ENCODE measurements around the gene RPS17.
"Not testable (repeated sequence)": the region's sequence is repeated elsewhere in the genome, so short reads cannot be mapped to it uniquely, and the experiment has no call there.

Gene RPS17

DNA sequence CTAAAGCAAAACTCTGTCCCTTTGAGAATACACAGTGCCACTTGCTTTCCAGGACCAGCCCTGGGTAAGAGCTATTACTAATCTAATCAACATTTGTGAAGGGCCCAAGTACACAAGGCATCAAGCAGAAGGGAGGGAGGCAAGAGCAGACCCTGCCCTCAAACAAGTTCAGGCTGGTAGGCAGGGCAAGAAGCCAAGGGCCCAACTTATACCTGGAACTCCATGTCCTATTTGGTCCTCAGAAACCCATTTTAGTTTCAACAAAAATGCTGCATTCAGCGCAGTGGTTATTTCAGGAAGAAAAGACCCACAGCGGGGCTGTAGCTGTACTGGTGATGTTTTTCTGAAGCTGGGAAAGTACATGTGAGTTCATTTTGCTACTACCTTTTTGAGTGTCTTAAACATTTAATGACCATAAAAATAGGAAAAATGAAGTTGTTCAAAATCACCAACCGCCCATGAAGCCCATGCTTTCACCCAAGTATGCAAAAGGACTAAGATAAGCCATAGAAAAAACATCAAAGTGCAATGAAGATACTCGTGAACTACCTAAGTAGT is 2.8 kb downstream of the RPS17 start:
- no peaks in the 10 kb centered on the region for H3K9me3 ChIP-seq (replicated peaks; ENCODE audit: insufficient read depth, low read length)
- H4K20me1 ChIP-seq (ENCODE audit: insufficient read depth, low read length), result peaks cover 31% of the 10 kb centered on the region
- H3K27me3 ChIP-seq (replicated peaks; ENCODE audit: insufficient read depth, low read length), result no peaks in the 10 kb centered on the region
- H2AFZ ChIP-seq (ENCODE audit: low read length), result no peak overlapping the region
- peaks cover 19% of the 10 kb centered on the region for H3K36me3 ChIP-seq (replicated peaks; ENCODE audit: insufficient read depth, low read length)
- no peak overlapping the region for H3K9ac ChIP-seq (ENCODE audit: low read length)
- H3K9me2 ChIP-seq (replicated peaks; ENCODE audit: insufficient read depth, low read length), result no peaks in the 10 kb centered on the region
- peaks cover 10% of the 10 kb centered on the region; the same call in 1 of the 2 replicates for H3K4me1 ChIP-seq (ENCODE audit: low read length)
- peaks cover 46% of the 10 kb centered on the region for H3K79me2 ChIP-seq (ENCODE audit: low read length)
- TF ChIP-seq EZH2 (optimal IDR thresholded peaks at IDR 0.05; ENCODE audit: low read depth, low read length) (no peak), EZH2phosphoT487 (IDR thresholded peaks at IDR 0.05; ENCODE audit: low read length) (no peak)
- TF ChIP-seq, protein P1, sequence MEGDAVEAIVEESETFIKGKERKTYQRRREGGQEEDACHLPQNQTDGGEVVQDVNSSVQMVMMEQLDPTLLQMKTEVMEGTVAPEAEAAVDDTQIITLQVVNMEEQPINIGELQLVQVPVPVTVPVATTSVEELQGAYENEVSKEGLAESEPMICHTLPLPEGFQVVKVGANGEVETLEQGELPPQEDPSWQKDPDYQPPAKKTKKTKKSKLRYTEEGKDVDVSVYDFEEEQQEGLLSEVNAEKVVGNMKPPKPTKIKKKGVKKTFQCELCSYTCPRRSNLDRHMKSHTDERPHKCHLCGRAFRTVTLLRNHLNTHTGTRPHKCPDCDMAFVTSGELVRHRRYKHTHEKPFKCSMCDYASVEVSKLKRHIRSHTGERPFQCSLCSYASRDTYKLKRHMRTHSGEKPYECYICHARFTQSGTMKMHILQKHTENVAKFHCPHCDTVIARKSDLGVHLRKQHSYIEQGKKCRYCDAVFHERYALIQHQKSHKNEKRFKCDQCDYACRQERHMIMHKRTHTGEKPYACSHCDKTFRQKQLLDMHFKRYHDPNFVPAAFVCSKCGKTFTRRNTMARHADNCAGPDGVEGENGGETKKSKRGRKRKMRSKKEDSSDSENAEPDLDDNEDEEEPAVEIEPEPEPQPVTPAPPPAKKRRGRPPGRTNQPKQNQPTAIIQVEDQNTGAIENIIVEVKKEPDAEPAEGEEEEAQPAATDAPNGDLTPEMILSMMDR (IDR thresholded peaks at IDR 0.05; ENCODE audit: low read length), result no peak
- H3K4me2 ChIP-seq (ENCODE audit: low read depth, low read length), result peak overlapping the region; percentile 91; the same call in 1 of the 2 replicates
- no peak overlapping the region for H3K4me3 ChIP-seq (ENCODE audit: low read length)
- H3K27ac ChIP-seq (ENCODE audit: low read length), result no peak overlapping the region
- H3F3A ChIP-seq (ENCODE audit: insufficient read depth, low read length), result peaks cover 47% of the 10 kb centered on the region
- DNase-seq, result no peak

DNA sequence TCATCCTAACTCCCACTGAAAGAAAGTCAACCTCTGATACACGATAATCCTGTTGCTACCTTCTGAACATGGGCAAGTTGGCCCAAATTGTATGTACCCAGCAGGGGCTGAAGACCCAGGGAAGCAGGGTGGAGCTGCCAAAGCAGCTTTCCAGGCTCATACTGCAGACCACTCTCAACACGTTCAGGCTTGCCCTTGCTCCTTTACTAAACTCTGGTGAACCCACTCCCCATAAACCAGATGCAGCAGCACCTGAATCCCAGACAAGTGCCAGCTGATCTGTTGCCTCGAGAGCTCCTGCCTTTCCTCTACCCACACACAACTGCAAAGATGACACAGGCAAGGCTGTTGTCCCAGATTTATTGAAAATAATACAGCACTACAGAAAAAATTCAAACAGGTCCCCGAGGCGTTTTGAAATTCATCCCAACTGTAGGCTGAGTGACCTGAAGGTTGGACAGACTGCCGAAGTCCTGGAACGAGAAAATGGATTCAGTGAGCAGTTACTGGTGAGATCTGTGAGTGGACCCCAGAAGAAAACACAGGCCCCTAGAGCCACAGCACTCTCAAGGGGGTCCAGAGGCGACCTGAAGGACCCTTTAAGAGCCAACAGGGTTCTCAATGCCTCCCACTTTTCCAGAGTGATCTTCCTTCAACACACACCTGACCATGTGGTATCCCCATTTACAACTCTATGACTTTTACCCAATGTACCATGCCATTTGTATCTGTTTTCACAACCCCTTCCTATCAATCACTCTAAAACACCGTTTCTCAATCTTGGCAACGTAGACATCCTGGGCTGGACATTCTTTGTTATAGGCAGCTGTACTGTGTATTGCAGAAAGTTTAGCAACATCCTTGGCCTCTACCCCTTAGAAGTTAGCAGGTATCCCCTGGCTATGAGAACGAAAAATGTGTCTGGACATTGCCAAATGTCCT is 3.6 kb downstream of the RPS17 start:
- H3K4me3 ChIP-seq (ENCODE audit: low read length), result no peak overlapping the region
- no peak overlapping the region for H2AFZ ChIP-seq (ENCODE audit: low read length)
- H3K36me3 ChIP-seq (replicated peaks; ENCODE audit: insufficient read depth, low read length), result peaks cover 19% of the 10 kb centered on the region
- H3K27ac ChIP-seq (ENCODE audit: low read length), result no peak overlapping the region
- H3K4me1 ChIP-seq (ENCODE audit: low read length), result peaks cover 10% of the 10 kb centered on the region; the same call in 1 of the 2 replicates
- H3K79me2 ChIP-seq (ENCODE audit: low read length), result peaks cover 46% of the 10 kb centered on the region
- no peaks in the 10 kb centered on the region for H3K27me3 ChIP-seq (replicated peaks; ENCODE audit: insufficient read depth, low read length)
- H3F3A ChIP-seq (ENCODE audit: insufficient read depth, low read length), result peaks cover 47% of the 10 kb centered on the region
- no peak overlapping the region for H3K4me2 ChIP-seq (ENCODE audit: low read depth, low read length)
- no peak overlapping the region for H3K9ac ChIP-seq (ENCODE audit: low read length)
- H3K9me3 ChIP-seq (replicated peaks; ENCODE audit: insufficient read depth, low read length), result no peaks in the 10 kb centered on the region
- H3K9me2 ChIP-seq (replicated peaks; ENCODE audit: insufficient read depth, low read length), result no peaks in the 10 kb centered on the region
- TF ChIP-seq EZH2phosphoT487 (IDR thresholded peaks at IDR 0.05; ENCODE audit: low read length) (no peak), EZH2 (optimal IDR thresholded peaks at IDR 0.05; ENCODE audit: low read depth, low read length) (no peak)
- TF ChIP-seq, protein P1 (IDR thresholded peaks at IDR 0.05; ENCODE audit: low read length), result no peak
- H4K20me1 ChIP-seq (ENCODE audit: insufficient read depth, low read length), result peaks cover 31% of the 10 kb centered on the region
- DNase-seq, result no peak

DNA sequence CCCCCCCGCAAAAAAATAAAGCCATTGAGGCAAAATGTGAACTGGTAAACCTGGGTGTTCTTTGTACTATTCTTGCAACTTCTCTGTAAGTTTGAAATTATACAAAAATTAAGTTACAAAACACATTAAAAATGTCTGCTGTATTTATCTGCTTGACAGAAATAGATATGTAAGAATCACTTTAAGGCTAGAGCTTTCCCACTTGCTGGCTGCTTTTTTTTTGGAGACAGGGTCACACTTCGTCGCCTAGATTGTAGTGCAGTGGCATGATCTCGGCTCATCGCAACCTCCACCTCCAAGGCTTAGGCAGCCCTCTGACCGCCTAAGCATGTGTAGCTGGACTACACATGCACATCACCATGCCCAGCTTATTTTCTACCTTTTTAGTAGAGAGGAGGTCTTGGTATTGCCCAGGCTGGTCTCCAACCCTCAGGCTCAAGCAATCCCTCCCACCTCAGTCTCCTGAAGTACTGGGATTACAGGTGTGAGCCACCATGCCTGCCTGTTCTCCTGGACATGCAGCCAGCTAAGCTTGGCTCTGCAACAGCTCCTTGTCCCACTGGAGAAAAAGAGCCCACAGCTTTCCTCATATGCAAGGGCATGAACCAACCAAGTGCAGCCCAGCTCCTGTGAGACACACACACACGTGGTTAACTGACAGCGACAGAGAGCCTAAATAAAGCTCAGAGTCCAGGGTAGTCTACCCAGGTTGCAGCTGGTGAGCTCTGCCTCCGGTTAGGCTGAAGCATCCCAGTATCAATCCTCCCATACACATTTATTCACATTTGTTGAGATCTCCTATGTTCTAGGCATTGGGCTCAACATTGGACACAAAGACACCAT is 4.5 kb downstream of the RPS17 start:
- peaks cover 51% of the 10 kb centered on the region for H3F3A ChIP-seq (ENCODE audit: insufficient read depth, low read length)
- peaks cover 19% of the 10 kb centered on the region for H3K36me3 ChIP-seq (replicated peaks; ENCODE audit: insufficient read depth, low read length)
- no peak overlapping the region for H3K9ac ChIP-seq (ENCODE audit: low read length)
- H3K9me2 ChIP-seq (replicated peaks; ENCODE audit: insufficient read depth, low read length), result no peaks in the 10 kb centered on the region
- no peak overlapping the region for H3K4me3 ChIP-seq (ENCODE audit: low read length)
- H4K20me1 ChIP-seq (ENCODE audit: insufficient read depth, low read length), result peaks cover 31% of the 10 kb centered on the region
- no peak overlapping the region for H3K27ac ChIP-seq (ENCODE audit: low read length)
- peaks cover 13% of the 10 kb centered on the region; the same call in 1 of the 2 replicates for H3K4me1 ChIP-seq (ENCODE audit: low read length)
- H2AFZ ChIP-seq (ENCODE audit: low read length), result no peak overlapping the region
- no peak overlapping the region for H3K4me2 ChIP-seq (ENCODE audit: low read depth, low read length)
- no peaks in the 10 kb centered on the region for H3K27me3 ChIP-seq (replicated peaks; ENCODE audit: insufficient read depth, low read length)
- TF ChIP-seq EZH2phosphoT487 (IDR thresholded peaks at IDR 0.05; ENCODE audit: low read length) (no peak), EZH2 (optimal IDR thresholded peaks at IDR 0.05; ENCODE audit: low read depth, low read length) (no peak)
- TF ChIP-seq, protein P1 (IDR thresholded peaks at IDR 0.05; ENCODE audit: low read length), result no peak
- no peak for DNase-seq
- H3K79me2 ChIP-seq (ENCODE audit: low read length), result peaks cover 41% of the 10 kb centered on the region
- H3K9me3 ChIP-seq (replicated peaks; ENCODE audit: insufficient read depth, low read length), result no peaks in the 10 kb centered on the region

DNA sequence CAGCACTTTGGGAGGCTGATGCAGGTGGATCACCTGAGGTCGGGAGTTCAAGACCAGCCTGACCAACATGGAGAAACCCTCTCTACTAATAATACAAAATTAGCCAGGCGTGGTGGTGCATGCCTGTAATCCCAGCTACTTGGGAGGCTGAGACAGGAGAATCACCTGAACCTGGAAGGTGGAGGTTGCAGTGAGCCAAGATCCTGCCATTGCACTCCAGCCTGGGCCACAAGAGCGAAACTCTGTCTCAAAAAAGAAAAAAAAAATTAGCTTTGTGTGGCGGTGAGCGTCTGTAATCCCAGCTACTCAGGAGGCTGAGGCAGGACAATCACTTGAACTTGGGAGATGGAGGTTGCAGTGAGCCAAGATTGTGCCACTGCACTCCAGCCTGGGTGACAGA is 5.1 kb downstream of the RPS17 start:
- H3K4me2 ChIP-seq (ENCODE audit: low read depth, low read length); H3K4me3 ChIP-seq (ENCODE audit: low read length); H3K9me2 ChIP-seq (replicated peaks; ENCODE audit: insufficient read depth, low read length); H3K27ac ChIP-seq (ENCODE audit: low read length); H3K9ac ChIP-seq (ENCODE audit: low read length); H2AFZ ChIP-seq (ENCODE audit: low read length); H3K9me3 ChIP-seq (replicated peaks; ENCODE audit: insufficient read depth, low read length); DNase-seq; H3K27me3 ChIP-seq (replicated peaks; ENCODE audit: insufficient read depth, low read length): not testable (repeated sequence)
- peaks cover 31% of the 10 kb centered on the region for H4K20me1 ChIP-seq (ENCODE audit: insufficient read depth, low read length)
- peaks cover 19% of the 10 kb centered on the region for H3K36me3 ChIP-seq (replicated peaks; ENCODE audit: insufficient read depth, low read length)
- H3K4me1 ChIP-seq (ENCODE audit: low read length), result peaks cover 13% of the 10 kb centered on the region; the same call in 1 of the 2 replicates
- peaks cover 37% of the 10 kb centered on the region for H3K79me2 ChIP-seq (ENCODE audit: low read length)
- peaks cover 50% of the 10 kb centered on the region for H3F3A ChIP-seq (ENCODE audit: insufficient read depth, low read length)

Data from MM.1S (cell line).